ENCODE measurements around the gene PTPRN2. TPM values are rescaled to one million over a fixed set of nuclear protein-coding genes. Genes with fewer than 3 reads are reported as not detected.

The PTPRN2 gene
- total and polyA plus RNA-seq, 2 of the 8 experiments (the other 6 are each of a cell fraction or from before 2014, with no cell fraction given) = 2.6 to 4.5 TPM

- no peak overlapping the region for H2AFZ ChIP-seq (ENCODE audit: low read length)
- no peak overlapping the region for H3K27ac ChIP-seq (ENCODE audit: low read depth, low read length)
- peaks cover 2 to 18% (median 6%) of the 10 kb centered on the region in 4 experiments; a peak in 5 of 8 replicates for H3K36me3 ChIP-seq (ENCODE audit: control insufficient read depth in 2 of 4, insufficient read depth in 4 of 4, low read length in 3 of 4)
- TF ChIP-seq KDM5A (IDR thresholded peaks at IDR 0.05; ENCODE audit: low read length) (no peak), SAP30 (IDR thresholded peaks at IDR 0.05; ENCODE audit: insufficient read depth, insufficient replicate concordance, low read length) (no peak), E2F6 (IDR thresholded peaks at IDR 0.05) (no peak), TBP (IDR thresholded peaks at IDR 0.05; ENCODE audit: low read depth, low read length) (no peak), CHD2 (IDR thresholded peaks at IDR 0.05; ENCODE audit: low read length) (no peak), FOSL1 (IDR thresholded peaks at IDR 0.05; ENCODE audit: insufficient read depth, low read depth, low read length) (no peak), TCF12 (IDR thresholded peaks at IDR 0.05; ENCODE audit: low read depth, low read length) (no peak), YY1 (IDR thresholded peaks at IDR 0.05; ENCODE audit: low read depth, low read length) (no peak), MAX (IDR thresholded peaks at IDR 0.05) (no peak), ASH2L (IDR thresholded peaks at IDR 0.05; ENCODE audit: low read length) (no peak), SP1 (IDR thresholded peaks at IDR 0.05; ENCODE audit: low read depth, low read length) (no peak), JUND (IDR thresholded peaks at IDR 0.05; ENCODE audit: low read length) (no peak), KDM1A (IDR thresholded peaks at IDR 0.05; ENCODE audit: borderline replicate concordance, low read length) (no peak)
- H4K20me1 ChIP-seq (replicated peaks in 1 of 2; ENCODE audit: control insufficient read depth in 1 of 2, insufficient read depth in 2 of 2, low read length in 2 of 2) = no peaks in the 10 kb centered on the region
- no peak overlapping the region for H3K4me2 ChIP-seq (ENCODE audit: insufficient read depth in 1 of 2, low read depth in 2 of 2, low read length in 2 of 2)
- H3K14ac ChIP-seq (ENCODE audit: insufficient read length) = no peak overlapping the region
- no peak overlapping the region for H2BK12ac ChIP-seq (ENCODE audit: low read depth, low read length)
- no peak overlapping the region for H2BK120ac ChIP-seq (replicated peaks; ENCODE audit: low read depth, low read length)
- no peaks in the 10 kb centered on the region for H3K79me2 ChIP-seq (ENCODE audit: control insufficient read depth in 1 of 2, insufficient read depth in 2 of 2, low read length in 2 of 2)
- no peak overlapping the region for H3K23ac ChIP-seq (ENCODE audit: insufficient read length)
- no peak overlapping the region for H3K56ac ChIP-seq (replicated peaks; ENCODE audit: insufficient read length, low read depth, low read length)
- H3K18ac ChIP-seq (ENCODE audit: extremely low read depth, low read length) = no peak overlapping the region
- H2BK15ac ChIP-seq (ENCODE audit: low read length) = no peak overlapping the region
- no peak overlapping the region for H2BK5ac ChIP-seq (ENCODE audit: low read depth, low read length)
- WGBS, 2 experiments (ENCODE audit: extremely low coverage in 1 of 2, insufficient coverage in 1 of 2, insufficient read length in 1 of 2, insufficient replicate concordance in 2 of 2, low coverage in 1 of 2, low lambda C conversion rate in 2 of 2, missing lambda C conversion rate in 1 of 2) = 94% methylated on average over 6 of the region's 6 CpGs; no CpG with 5 or more reads in 1 of the 2 experiments
- H3K27me3 ChIP-seq (replicated peaks in 1 of 4; ENCODE audit: control insufficient read depth in 3 of 4, extremely low read depth in 1 of 4, insufficient read depth in 3 of 4, low read length in 3 of 4) = no peaks in the 10 kb centered on the region
- H4K5ac ChIP-seq (ENCODE audit: insufficient read length, low read depth, low read length) = no peak overlapping the region
- FAIRE-seq = no peak
- no peaks in the 10 kb centered on the region for H3K79me1 ChIP-seq (ENCODE audit: low read depth, low read length)
- H4K8ac ChIP-seq (ENCODE audit: extremely low read depth, insufficient read depth, low read length) = no peak overlapping the region
- H3K9ac ChIP-seq (replicated peaks in 1 of 4; ENCODE audit: extremely low read depth in 1 of 4, low read depth in 3 of 4, low read length in 3 of 4) = no peak overlapping the region
- H4K91ac ChIP-seq (replicated peaks; ENCODE audit: insufficient read length, low read length) = no peak overlapping the region
- no peaks in the 10 kb centered on the region for H3K9me3 ChIP-seq (ENCODE audit: insufficient read depth in 2 of 2, low read depth in 1 of 2, low read length in 1 of 2)
- CTCF ChIA-PET (ENCODE audit: partially characterized antibody) = no interaction called here
- no peak overlapping the region for H3K4me3 ChIP-seq (ENCODE audit: extremely low read depth in 1 of 4, insufficient read depth in 2 of 4, low read depth in 3 of 4, low read length in 4 of 4)
- peaks cover 12% of the 10 kb centered on the region; the same call in 1 of the 2 replicates for H3K23me2 ChIP-seq (ENCODE audit: low read depth, low read length)
- no peak overlapping the region for H2BK20ac ChIP-seq (ENCODE audit: low read length)
- no peak for DNase-seq (ENCODE audit: low read depth in 1 of 2, low spot score in 2 of 2)
- POLR2A ChIA-PET (ENCODE audit: partially characterized antibody) = interaction anchor here (1.8 kb wide), 1 partner anchor 8 kb away, joined by 4 read pairs; no protein-coding TSS in a partner anchor
- H3K4ac ChIP-seq (replicated peaks; ENCODE audit: insufficient read length, low read depth, low read length) = no peak overlapping the region
- H3K4me1 ChIP-seq (replicated peaks in 1 of 4; ENCODE audit: control insufficient read depth in 3 of 4, insufficient read depth in 4 of 4, low read length in 3 of 4) = peaks cover 0 to 2% (median 0%) of the 10 kb centered on the region in 4 experiments; a peak in 1 of 7 replicates
- H2AK5ac ChIP-seq (ENCODE audit: low read depth, low read length) = no peak overlapping the region
Observed at GRCh38 chr7:158607563-158607962, 19.9 kb upstream of the PTPRN2 start.

Measured in H1 (cell line).